HG02759 (cell line): ENCODE measurements around the gene ZNF451.
"Not testable (repeated sequence)": the region's sequence is repeated elsewhere in the genome, so short reads cannot be mapped to it uniquely, and the experiment has no call there.

Experiments used
- ATAC-seq: cut with Tn5 transposase; IDR thresholded peaks from one replicate; pipeline ENCODE4 v1.9.1; 2021; ENCODE audit warnings: mild to moderate bottlenecking, moderate library complexity; ENCODE audit not compliant: unreplicated experiment

The ZNF451 gene

GRCh38 chr6:57091375-57091774 is 1.4 kb downstream of the ZNF451 start:
- not testable (repeated sequence) for ATAC-seq

- ATAC-seq = no peak
These were observed 4.7 kb downstream of the ZNF451 start for GRCh38 chr6:57094689-57095088.

- no peak for ATAC-seq
These were observed 7.6 kb downstream of the ZNF451 start for GRCh38 chr6:57097596-57097995.

GRCh38 chr6:57102976-57103375 is 13.0 kb downstream of the ZNF451 start:
- no peak for ATAC-seq

- no peak for ATAC-seq
These were observed 14.3 kb downstream of the ZNF451 start for GRCh38 chr6:57104336-57104735.

GRCh38 chr6:57106990-57107389 is 17.0 kb downstream of the ZNF451 start:
- ATAC-seq = no peak

- ATAC-seq = peak; percentile 91
These were observed 18.7 kb downstream of the ZNF451 start for GRCh38 chr6:57108691-57109090.

- no peak for ATAC-seq
These were observed 19.9 kb downstream of the ZNF451 start for GRCh38 chr6:57109880-57110279.

GRCh38 chr6:57113105-57113504 is 23.1 kb downstream of the ZNF451 start:
- no peak for ATAC-seq

GRCh38 chr6:57116776-57117175 is 26.8 kb downstream of the ZNF451 start:
- no peak for ATAC-seq

- no peak for ATAC-seq
These were observed 27.8 kb downstream of the ZNF451 start for GRCh38 chr6:57117796-57118195.

GRCh38 chr6:57123111-57123510 is 33.1 kb downstream of the ZNF451 start:
- no peak for ATAC-seq

- no peak for ATAC-seq
These were observed 37.8 kb downstream of the ZNF451 start for GRCh38 chr6:57127763-57128162.

GRCh38 chr6:57130661-57131177 is 40.7 kb downstream of the ZNF451 start:
- no peak for ATAC-seq

- ATAC-seq = no peak
These were observed 45.0 kb downstream of the ZNF451 start for GRCh38 chr6:57134954-57135353.

GRCh38 chr6:57135885-57136284 is 45.9 kb downstream of the ZNF451 start:
- no peak for ATAC-seq

- ATAC-seq = no peak
These were observed 47.4 kb downstream of the ZNF451 start for GRCh38 chr6:57137350-57137749.

GRCh38 chr6:57138026-57138425 is 48.0 kb downstream of the ZNF451 start:
- ATAC-seq = no peak

- ATAC-seq = no peak
These were observed 51.6 kb downstream of the ZNF451 start for GRCh38 chr6:57141451-57142177.

- ATAC-seq = no peak
These were observed 52.2 kb downstream of the ZNF451 start for GRCh38 chr6:57142178-57142525.

GRCh38 chr6:57143690-57144089 is 53.7 kb downstream of the ZNF451 start:
- ATAC-seq = no peak

- ATAC-seq = no peak
These were observed 57.4 kb downstream of the ZNF451 start for GRCh38 chr6:57147401-57147800.
